Brain pericyte (primary cell): Measurements from ENCODE around the gene TPD52L1.

Experiments
- DNase-seq: peaks from one replicate; pipeline ENCODE4 v3.0.0-alpha.2; 2012; ENCODE audit warnings: low read depth, low spot score

The TPD52L1 gene

DNA sequence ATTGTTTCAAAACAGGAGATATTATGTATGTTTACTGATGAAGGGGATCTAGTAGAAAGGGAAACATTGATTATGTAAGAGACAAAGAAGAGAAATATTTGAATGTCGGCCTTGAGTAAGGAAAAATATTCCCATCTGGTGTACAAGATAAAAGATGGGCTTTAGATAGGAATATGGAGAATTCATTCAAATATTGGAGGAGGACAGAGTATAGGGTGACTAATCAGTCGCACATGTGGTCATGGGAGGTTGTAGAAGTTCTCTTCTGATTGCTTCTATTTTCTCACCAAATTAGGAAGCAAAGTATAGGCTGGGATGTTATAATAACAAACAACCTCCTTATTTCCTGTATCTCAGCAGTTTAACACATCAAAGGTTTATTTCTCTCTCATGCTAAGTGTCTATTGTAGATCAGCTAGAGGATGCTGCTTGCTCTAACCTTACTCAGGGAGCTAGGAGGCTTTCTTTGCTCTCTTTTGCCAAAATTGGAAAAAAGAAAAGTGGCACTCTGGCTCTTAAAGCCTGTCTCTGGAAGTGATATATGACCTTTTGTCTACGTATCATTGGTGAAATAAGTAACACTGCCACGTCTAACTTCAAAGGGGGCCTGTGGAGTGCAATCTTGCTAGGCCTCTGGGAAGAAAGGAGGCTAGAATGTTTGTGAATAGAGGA is 149.4 kb downstream of the TPD52L1 start:
- DNase-seq: no peak

DNA sequence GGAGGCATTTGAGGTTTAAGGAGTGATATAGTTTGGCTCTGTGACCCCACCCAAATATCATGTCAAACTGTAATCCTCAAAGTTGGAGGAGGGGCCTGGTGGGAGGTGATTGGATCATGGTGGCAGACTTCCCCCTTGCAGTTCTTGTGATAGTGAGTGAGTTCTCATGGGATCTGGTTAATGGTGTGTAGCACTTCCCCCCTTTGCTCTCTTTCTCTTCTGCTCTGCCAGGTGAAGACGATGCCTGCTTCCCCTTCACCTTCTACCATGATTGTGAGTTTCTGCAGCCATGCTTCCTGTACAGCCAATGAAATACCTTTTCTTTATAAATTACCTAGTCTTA is 149.9 kb downstream of the TPD52L1 start:
- DNase-seq: no peak

DNA sequence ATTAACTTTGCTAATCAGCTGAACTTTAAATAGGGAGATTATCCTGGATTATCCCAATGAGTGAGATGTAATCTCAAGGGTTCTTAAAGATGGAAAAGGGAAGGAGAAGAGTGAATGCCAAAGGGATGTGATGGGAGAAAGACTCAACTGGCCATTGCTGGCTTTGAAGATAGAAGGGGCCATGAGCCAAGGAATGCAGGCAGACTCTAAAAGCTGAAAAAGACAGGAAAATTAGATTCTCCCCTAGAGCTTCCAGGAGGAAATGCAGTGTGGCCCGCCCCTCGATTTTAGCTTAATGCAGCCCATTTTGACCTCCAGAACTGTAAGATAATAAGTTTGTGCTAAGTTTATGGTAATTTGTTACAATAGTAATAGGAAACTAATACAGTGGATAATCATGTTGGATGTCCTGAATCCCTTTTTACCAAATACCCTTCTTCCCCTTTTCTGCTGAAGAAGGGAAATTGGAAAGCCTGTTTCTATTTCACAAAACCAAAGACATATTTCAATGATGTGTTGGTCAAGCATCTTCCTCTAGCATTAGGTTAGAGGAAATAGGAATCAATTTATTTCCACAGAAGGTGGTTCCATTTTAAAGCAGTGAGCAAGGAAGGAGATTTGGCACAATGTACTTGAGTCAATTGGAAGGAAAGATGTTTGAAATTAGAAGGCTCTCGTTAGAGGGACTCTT is 151.5 kb downstream of the TPD52L1 start:
- no peak for DNase-seq

DNA sequence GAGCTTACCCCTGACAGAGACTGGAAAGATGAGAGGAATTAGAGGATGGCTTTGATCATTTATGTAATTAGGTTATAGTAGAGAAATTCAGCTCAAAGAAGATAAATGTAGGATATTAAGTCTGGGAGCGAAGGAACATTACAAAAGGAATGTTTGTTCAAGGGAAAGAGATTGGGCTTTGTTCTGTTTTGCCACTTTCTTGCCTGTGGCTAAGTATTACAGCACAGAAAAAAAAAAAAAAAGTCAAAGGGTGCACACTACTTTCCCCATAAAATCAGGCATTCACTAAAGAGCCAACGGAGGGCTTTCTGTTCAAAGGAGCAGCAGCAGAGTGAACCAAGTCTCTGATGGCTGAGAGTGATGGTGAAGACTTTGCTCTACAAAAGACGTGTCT is 153.2 kb downstream of the TPD52L1 start:
- DNase-seq: no peak

DNA sequence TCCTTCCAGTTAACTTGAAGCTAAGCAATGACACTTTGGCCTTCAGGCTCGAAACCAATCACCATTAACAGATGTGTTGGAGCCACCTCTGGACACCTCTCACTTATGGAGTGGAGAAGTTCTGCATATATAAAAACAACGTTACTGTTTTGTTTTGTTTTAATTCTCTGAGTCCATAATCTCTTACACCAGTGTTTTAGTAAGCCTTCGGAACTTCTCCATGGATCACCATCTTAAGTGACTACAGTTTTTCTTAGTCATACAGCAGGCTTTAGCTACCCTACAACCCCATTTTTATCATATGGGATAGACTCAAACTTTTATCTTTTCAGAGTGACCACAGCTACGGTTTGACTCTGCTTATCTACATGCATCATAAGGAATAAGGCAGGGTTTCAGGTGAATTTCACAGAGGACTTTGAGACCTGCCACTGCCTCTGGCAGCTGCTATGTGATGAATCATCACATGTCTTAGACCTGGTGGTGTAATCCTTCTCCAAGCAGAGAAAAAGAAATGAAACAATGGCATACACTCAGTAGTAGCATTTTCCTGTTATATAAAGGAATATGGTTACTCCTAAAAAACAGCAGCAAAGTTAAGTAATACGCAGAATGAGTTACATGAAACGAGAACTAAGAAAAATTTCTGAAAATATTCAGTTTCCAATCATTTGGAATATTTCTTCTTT is 153.7 kb downstream of the TPD52L1 start:
- DNase-seq: no peak

DNA sequence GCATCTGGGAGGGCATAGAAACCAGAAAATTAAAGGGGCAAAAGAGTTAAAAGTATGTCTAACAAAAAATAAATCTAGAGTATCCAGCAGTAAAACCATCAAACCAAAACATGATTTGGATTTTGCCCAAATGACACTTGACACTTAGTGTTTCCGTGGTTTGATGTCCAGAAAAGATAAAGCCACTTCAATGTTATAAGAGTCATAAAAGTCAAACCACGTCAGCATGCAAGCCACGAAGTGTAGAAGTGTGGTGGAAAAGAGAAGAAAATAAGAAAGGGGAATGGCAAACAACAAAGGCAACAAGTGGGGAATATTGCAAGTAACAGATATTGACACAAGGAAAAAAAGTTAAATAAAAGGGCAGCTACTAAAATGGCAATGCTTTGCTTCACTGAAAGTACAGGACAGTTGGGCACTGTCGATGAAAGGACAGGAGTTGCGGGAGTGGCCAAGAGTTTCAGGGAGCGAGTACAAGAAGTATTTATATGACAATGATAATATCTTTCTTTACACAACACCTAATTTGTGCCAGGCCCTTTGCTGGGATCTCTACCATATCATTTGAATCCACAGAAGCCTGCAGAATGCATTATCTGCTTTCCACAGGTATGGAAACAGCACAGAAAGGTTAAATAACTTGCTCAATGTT is 154.5 kb downstream of the TPD52L1 start:
- no peak for DNase-seq

DNA sequence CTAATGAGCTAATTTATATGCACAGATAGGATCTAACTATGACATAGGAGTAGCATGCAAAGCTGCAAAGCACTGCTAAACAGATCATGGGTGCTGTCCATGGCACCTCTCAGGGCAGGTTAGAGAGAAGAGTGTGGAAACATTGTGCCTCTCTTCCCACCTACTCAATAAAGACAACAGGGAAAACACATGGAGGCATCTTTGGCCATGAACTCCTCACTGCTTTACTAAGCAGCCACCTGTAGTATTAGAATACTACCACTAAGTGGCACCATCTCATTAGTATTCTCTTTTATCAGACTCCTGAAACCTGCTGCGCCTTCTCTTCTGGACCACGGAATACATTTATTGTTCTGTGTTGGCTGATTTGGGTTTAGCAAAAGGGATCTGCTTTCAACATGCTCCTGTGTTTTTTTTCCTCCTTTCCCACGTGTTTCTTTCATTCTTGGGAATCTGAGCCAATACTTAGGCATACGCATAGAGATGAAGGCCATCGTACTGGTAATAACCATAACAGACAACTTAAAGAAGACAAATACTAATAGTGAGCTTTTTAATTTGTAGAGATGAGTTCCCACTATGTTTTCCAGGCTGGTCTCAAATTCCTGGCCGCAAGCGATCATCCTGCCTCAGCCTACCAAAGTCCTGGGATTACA is 157.5 kb downstream of the TPD52L1 start:
- DNase-seq: peak; percentile 57

DNA sequence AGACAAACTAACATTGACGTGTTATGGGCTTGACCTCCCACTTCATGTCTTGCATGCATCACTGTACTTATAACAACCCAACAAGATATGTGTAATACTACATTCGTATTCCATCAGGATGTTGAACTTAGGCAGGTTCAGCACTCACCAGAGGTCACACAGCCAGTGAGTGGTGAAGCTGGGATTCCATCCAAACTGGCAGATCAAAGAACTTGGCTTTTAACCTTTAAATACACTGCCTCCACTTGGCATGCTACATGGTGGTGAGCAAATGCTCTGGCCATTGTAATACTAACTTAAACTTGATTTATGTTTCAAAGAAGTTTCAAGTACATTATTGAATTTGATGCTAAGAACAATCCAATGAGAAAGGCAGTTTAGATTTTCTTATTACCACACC is 158.9 kb downstream of the TPD52L1 start:
- DNase-seq: no peak

DNA sequence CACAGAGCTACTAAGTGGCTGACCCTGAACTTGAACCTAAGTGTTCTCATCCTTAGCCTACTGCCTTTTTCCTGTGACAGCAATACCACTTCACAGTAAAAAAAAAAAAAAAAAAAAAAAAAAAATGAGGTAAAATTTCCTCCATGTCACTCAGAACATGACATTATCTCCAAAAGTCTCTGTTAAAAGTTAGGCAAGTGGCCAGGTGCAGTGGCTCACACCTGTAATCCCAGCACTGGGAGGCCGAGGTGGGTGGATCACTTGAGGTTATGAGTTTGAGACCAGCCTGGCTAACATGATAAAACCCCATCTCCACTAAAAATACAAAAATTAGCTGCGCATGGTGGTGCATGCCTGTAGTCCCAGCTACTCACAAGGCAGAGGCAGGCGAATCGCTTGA is 159.4 kb downstream of the TPD52L1 start:
- DNase-seq: no peak
